GM12874 (cell line): ENCODE data around the gene FBN1.
A peak's percentile ranks its signal among the peaks of the same experiment; 100 is the strongest.

Experiments used
- CTCF ChIP-seq: IDR thresholded peaks from 2 replicates; pipeline ENCODE4 v1.5.1; 2011; ENCODE audit warnings: low read depth, mild to moderate bottlenecking, control low read depth, low read length, moderate library complexity; ENCODE audit not compliant: insufficient read depth

The FBN1 gene

GRCh38 chr15:48642795-48643194, 2.7 kb downstream of the FBN1 start:
- no peak for TF ChIP-seq CTCF

- TF ChIP-seq CTCF = peak; percentile 47
Measured at GRCh38 chr15:48641416-48641815, 4.1 kb downstream of the FBN1 start.

GRCh38 chr15:48638963-48639362, 6.5 kb downstream of the FBN1 start:
- no peak for TF ChIP-seq CTCF

- no peak for TF ChIP-seq CTCF
Measured at GRCh38 chr15:48637639-48638038, 7.9 kb downstream of the FBN1 start.

GRCh38 chr15:48636511-48636910, 9.0 kb downstream of the FBN1 start:
- no peak for TF ChIP-seq CTCF

GRCh38 chr15:48634893-48635292, 10.6 kb downstream of the FBN1 start:
- TF ChIP-seq CTCF = no peak

GRCh38 chr15:48634096-48634495, 11.4 kb downstream of the FBN1 start:
- TF ChIP-seq CTCF = no peak

GRCh38 chr15:48632651-48633050, 12.9 kb downstream of the FBN1 start:
- TF ChIP-seq CTCF = no peak
